HEK293 (cell line): Measurements from ENCODE around the gene OGFOD2.

Source experiments
- CTCF ChIA-PET: fragments of 350-600 bp; formaldehyde crosslinking; extraction: SDS; loops from one replicate; lab custom pipeline; 2021; ENCODE audit warnings: antibody characterized with exemption; lab: Yijun Ruan, JAX
- POLR2A ChIA-PET: fragments of 300-600 bp; formaldehyde crosslinking; extraction: SDS; loops from one replicate; lab custom pipeline; 2020; ENCODE audit warnings: antibody characterized with exemption, inconsistent platforms; lab: Yijun Ruan, JAX
- H3K27ac ChIP-seq: fragments of 200-500 bp; sonication (Bioruptor generic); 2 replicates; pipeline ENCODE4 v1.5.1; 2014; ENCODE audit warnings: low read depth, low read length, control low read depth, inconsistent platforms; ENCODE audit errors: extremely low read depth
- H3K36me3 ChIP-seq, 2 experiments: fragments of 200-500 bp in 1 of 2; sonication (Bioruptor generic) in 1 of 2; 1 replicate in 1 of 2; 2 replicates in 1 of 2; pipeline ENCODE4 v1.5.1; 2014 to 2017; ENCODE audit warnings: inconsistent platforms in 2 of 2, low read length in 2 of 2; ENCODE audit not compliant: control insufficient read depth in 2 of 2, insufficient read depth in 1 of 2
- H3K4me1 ChIP-seq: fragments of 200-500 bp; sonication (Bioruptor generic); 2 replicates; pipeline ENCODE4 v1.5.1; 2014; ENCODE audit warnings: mild to moderate bottlenecking, low read length, inconsistent platforms; ENCODE audit not compliant: control insufficient read depth, insufficient read depth
- H3K4me3 ChIP-seq: 2 replicates; pipeline ENCODE4 v1.5.1; 2011; ENCODE audit warnings: low read depth, mild to moderate bottlenecking, control low read depth, low read length, moderate library complexity
- H3K9me3 ChIP-seq: fragments of 200-500 bp; sonication (Bioruptor generic); 2 replicates; pipeline ENCODE4 v1.5.1; 2014; ENCODE audit warnings: low read depth, low read length, inconsistent platforms; ENCODE audit not compliant: control insufficient read depth, insufficient read depth
- EGR2 ChIP-seq: fragments of 450-650 bp; formaldehyde crosslinking; IDR thresholded peaks from 2 replicates; pipeline ENCODE4 v1.5.1; 2016; ENCODE audit warnings: low read depth, missing biosample characterization, missing genetic modification characterization
- FEZF1 ChIP-seq: fragments of 450-650 bp; formaldehyde crosslinking; IDR thresholded peaks from 2 replicates; pipeline ENCODE4 v1.5.1; 2016; ENCODE audit warnings: missing biosample characterization, missing genetic modification characterization
- GFI1B ChIP-seq: fragments of 450-650 bp; formaldehyde crosslinking; IDR thresholded peaks from 2 replicates; pipeline ENCODE4 v1.5.1; 2016; ENCODE audit warnings: missing biosample characterization, missing genetic modification characterization
- KLF1 ChIP-seq: fragments of 450-650 bp; formaldehyde crosslinking; IDR thresholded peaks from 2 replicates; pipeline ENCODE4 v1.5.1; 2016; ENCODE audit warnings: missing biosample characterization, missing genetic modification characterization
- ZBTB20 ChIP-seq: fragments of 450-650 bp; formaldehyde crosslinking; IDR thresholded peaks from 2 replicates; pipeline ENCODE4 v1.5.1; 2016; ENCODE audit warnings: missing biosample characterization, missing genetic modification characterization
- ZBTB21 ChIP-seq: fragments of 450-650 bp; formaldehyde crosslinking; IDR thresholded peaks from 2 replicates; pipeline ENCODE4 v1.5.1; 2017; ENCODE audit warnings: missing biosample characterization, missing genetic modification characterization
- ZFHX2 ChIP-seq: fragments of 450-650 bp; formaldehyde crosslinking; conservative IDR thresholded peaks from 2 replicates; pipeline ENCODE4 v1.5.1; 2016; ENCODE audit warnings: missing biosample characterization, missing genetic modification characterization
- ZNF138 ChIP-seq: fragments of 450-650 bp; formaldehyde crosslinking; IDR thresholded peaks from 2 replicates; pipeline ENCODE4 v1.5.1; 2016; ENCODE audit warnings: missing biosample characterization, missing genetic modification characterization, borderline replicate concordance
- ZNF311 ChIP-seq: fragments of 450-650 bp; formaldehyde crosslinking; IDR thresholded peaks from 2 replicates; pipeline ENCODE4 v1.5.1; 2017; ENCODE audit warnings: missing biosample characterization, missing genetic modification characterization, borderline replicate concordance
- ZNF335 ChIP-seq: fragments of 450-650 bp; formaldehyde crosslinking; conservative IDR thresholded peaks from 2 replicates; pipeline ENCODE4 v1.5.1; 2016; ENCODE audit warnings: missing biosample characterization, missing genetic modification characterization
- ZNF433 ChIP-seq: fragments of 450-650 bp; formaldehyde crosslinking; IDR thresholded peaks from 2 replicates; pipeline ENCODE4 v1.5.1; 2016; ENCODE audit warnings: missing biosample characterization, missing genetic modification characterization, low read depth
- ZSCAN30 ChIP-seq: fragments of 450-650 bp; IDR thresholded peaks from 2 replicates; pipeline ENCODE4 v1.5.1; 2018; ENCODE audit warnings: missing biosample characterization, mild to moderate bottlenecking, missing genetic modification characterization, moderate library complexity
- TF ChIP-seq, protein P1 (sequence below): fragments of 450-650 bp; formaldehyde crosslinking; IDR thresholded peaks from 2 replicates; pipeline ENCODE4 v1.5.1; 2016; ENCODE audit warnings: missing biosample characterization, missing genetic modification characterization
- TF ChIP-seq, protein P2 (sequence below): fragments of 450-650 bp; formaldehyde crosslinking; optimal IDR thresholded peaks from 2 replicates; pipeline ENCODE3; 2016; ENCODE audit warnings: missing biosample characterization, mild to moderate bottlenecking, missing genetic modification characterization
- TF ChIP-seq, protein P3 (sequence below): fragments of 450-650 bp; formaldehyde crosslinking; IDR thresholded peaks from 2 replicates; pipeline ENCODE4 v1.5.1; 2016; ENCODE audit warnings: missing biosample characterization, missing genetic modification characterization

Gene OGFOD2

DNA sequence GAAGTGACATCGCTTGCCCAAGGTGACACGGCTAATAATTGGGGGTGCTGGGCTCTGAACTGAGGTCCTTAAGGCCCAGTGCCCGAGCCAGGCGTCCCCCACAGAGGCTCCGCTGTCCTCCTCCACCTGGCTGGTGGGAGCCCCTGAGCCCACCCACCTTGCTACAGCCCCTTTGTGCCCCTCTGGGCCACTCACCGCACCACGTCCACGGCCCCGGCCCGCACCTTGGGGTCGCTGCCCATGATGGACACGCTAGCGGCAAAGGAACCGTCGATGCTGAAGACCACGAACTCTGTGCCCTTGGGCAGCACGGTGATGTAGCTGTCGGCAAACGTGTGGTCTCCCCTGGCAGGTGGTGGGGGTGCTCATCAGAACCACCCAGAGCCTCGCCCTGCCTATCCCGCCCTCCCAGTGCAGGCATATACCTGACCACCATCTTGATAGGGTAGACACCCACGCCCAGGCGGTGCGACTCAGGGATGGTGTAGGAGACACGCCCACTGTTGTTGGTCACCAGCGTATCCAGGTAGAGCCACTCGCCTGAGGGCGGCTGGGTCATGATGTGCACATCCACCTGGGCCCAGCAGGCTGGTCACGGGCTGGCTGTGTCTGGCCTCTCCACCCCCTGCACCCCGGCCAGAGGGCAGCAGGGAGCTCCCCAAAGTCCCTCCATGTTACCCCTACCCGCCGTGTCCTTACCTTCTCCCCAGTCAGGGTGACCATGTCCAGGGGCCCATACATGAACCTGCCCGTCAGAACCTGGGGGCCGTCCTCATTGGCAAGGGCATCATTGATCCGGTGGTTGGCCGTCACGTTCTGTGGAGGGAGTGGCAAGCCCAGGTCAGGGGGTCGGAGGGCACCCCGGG is 12.3 kb downstream of the OGFOD2 start:
- TF ChIP-seq ZFHX2 (tag by site-specific recombination) (peak; percentile 56), KLF1 (tag by site-specific recombination) (peak; percentile 71), ZNF138 (tag by site-specific recombination) (no peak), EGR2 (tag by site-specific recombination) (peak; percentile 34; the same call in 1 of the 2 replicates)
- Histone ChIP-seq H3K9me3 (no peaks in the 10 kb centered on the region), H3K4me3 (no peak overlapping the region), H3K27ac (no peak overlapping the region), H3K36me3 (peaks cover 0 to 24% of the 10 kb centered on the region in 2 experiments; a peak in 2 of 3 replicates), H3K4me1 (no peaks in the 10 kb centered on the region)
- POLR2A ChIA-PET: no interaction called here
- CTCF ChIA-PET: no interaction called here

DNA sequence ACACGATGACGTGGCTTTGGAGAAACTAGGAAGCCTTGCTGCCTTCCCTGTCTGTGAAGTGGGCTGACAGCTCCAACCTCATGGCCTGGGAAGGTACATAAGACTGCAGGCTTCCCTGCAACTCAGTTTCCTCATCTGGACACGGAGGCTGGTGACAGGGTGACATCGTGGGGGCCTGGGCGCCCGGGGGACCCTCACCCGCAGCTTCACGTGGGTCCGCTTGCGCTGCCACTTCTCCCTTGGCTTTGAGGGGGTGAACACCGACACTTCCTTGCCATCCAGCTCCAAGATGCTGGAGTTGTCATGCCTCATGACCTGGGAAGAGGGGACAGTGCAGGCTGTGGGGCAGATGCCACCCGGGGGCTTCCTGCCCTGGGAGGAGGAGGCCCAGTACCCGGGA is 13.0 kb downstream of the OGFOD2 start:
- H3K36me3 ChIP-seq: peaks cover 0 to 16% of the 10 kb centered on the region in 2 experiments; a peak in 1 of 3 replicates
- H3K27ac ChIP-seq: no peak overlapping the region
- ChIA-PET CTCF (no interaction called here), POLR2A (no interaction called here)
- H3K4me3 ChIP-seq: no peak overlapping the region
- no peak for TF ChIP-seq FEZF1 (tag by site-specific recombination)
- H3K4me1 ChIP-seq: no peaks in the 10 kb centered on the region
- no peaks in the 10 kb centered on the region for H3K9me3 ChIP-seq

DNA sequence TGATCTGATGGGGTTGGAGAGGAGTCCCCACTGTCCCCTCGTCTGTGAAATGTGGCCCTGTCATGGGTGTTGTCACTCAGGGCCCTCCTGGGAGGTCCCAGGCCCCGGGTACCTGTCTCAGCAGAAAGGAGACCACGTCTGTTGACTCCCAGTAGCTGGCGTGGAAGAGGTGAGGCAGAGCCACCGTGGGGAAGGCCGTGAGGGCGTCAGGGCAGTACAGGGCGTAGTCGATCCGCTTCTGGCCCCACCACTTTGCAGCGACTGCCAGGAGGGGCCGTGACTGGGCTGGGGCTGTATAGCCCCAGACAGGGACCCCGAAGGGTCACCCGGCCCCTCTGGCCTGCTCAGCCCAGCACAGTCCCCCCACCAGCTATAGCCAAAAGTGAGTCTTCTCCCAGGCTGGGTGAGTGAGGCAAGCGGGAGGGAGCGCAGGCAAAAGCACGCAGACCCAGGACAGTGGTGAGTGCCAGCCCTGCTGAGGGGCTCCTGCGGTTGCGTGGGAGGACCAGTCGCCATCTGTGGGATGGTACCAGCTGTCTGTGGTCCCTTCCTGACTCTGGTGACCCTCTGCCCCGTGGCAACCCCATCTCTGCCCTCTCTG is 13.7 kb downstream of the OGFOD2 start:
- no peaks in the 10 kb centered on the region for H3K4me1 ChIP-seq
- TF ChIP-seq ZNF433: no peak
- no peak for TF ChIP-seq ZSCAN30 (tag by site-specific recombination)
- TF ChIP-seq ZFHX2 (tag by site-specific recombination): no peak
- TF ChIP-seq ZBTB21: no peak
- TF ChIP-seq ZNF335 (tag by site-specific recombination): no peak
- no peak for TF ChIP-seq ZNF311
- TF ChIP-seq GFI1B (tag by site-specific recombination): no peak
- no peak for TF ChIP-seq ZBTB20 (tag by site-specific recombination)
- TF ChIP-seq, protein P1, sequence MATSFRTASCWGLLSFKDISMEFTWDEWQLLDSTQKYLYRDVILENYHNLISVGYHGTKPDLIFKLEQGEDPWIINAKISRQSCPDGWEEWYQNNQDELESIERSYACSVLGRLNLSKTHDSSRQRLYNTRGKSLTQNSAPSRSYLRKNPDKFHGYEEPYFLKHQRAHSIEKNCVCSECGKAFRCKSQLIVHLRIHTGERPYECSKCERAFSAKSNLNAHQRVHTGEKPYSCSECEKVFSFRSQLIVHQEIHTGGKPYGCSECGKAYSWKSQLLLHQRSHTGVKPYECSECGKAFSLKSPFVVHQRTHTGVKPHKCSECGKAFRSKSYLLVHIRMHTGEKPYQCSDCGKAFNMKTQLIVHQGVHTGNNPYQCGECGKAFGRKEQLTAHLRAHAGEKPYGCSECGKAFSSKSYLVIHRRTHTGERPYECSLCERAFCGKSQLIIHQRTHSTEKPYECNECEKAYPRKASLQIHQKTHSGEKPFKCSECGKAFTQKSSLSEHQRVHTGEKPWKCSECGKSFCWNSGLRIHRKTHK: no peak
- TF ChIP-seq, protein P2, sequence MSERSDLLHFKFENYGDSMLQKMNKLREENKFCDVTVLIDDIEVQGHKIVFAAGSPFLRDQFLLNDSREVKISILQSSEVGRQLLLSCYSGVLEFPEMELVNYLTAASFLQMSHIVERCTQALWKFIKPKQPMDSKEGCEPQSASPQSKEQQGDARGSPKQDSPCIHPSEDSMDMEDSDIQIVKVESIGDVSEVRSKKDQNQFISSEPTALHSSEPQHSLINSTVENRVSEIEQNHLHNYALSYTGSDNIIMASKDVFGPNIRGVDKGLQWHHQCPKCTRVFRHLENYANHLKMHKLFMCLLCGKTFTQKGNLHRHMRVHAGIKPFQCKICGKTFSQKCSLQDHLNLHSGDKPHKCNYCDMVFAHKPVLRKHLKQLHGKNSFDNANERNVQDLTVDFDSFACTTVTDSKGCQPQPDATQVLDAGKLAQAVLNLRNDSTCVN (tag by site-specific recombination): no peak
- TF ChIP-seq, protein P3, sequence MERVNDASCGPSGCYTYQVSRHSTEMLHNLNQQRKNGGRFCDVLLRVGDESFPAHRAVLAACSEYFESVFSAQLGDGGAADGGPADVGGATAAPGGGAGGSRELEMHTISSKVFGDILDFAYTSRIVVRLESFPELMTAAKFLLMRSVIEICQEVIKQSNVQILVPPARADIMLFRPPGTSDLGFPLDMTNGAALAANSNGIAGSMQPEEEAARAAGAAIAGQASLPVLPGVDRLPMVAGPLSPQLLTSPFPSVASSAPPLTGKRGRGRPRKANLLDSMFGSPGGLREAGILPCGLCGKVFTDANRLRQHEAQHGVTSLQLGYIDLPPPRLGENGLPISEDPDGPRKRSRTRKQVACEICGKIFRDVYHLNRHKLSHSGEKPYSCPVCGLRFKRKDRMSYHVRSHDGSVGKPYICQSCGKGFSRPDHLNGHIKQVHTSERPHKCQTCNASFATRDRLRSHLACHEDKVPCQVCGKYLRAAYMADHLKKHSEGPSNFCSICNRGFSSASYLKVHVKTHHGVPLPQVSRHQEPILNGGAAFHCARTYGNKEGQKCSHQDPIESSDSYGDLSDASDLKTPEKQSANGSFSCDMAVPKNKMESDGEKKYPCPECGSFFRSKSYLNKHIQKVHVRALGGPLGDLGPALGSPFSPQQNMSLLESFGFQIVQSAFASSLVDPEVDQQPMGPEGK (tag by site-specific recombination): no peak
- H3K9me3 ChIP-seq: no peaks in the 10 kb centered on the region
- POLR2A ChIA-PET: no interaction called here
- peaks cover 0 to 12% of the 10 kb centered on the region in 2 experiments; a peak in 1 of 3 replicates for H3K36me3 ChIP-seq
- CTCF ChIA-PET: no interaction called here
- H3K4me3 ChIP-seq: no peak overlapping the region
- no peak overlapping the region for H3K27ac ChIP-seq
